Spinal cord (tissue), 10 donors: ENCODE measurements around the gene PSMB11. TPM values are rescaled to one million over a fixed set of nuclear protein-coding genes. Genes with fewer than 3 reads are reported as not detected.

Experiments
- DNase-seq, 6 donors: peaks; one replicate each; pipeline versions ENCODE4 v3.0.0 to v3.0.0-alpha.2; 2013 to 2015; ENCODE audit warnings: low spot score in 6 of 6, low read depth in 4 of 6
- H3K27ac ChIP-seq: one replicate; pipeline ENCODE4 v1.5.1; 2013; ENCODE audit warnings: low read depth, low read length, control low read depth
- H3K27me3 ChIP-seq: one replicate; pipeline ENCODE4 v1.6.1; 2013; ENCODE audit warnings: low read length; ENCODE audit not compliant: control insufficient read depth, insufficient read depth
- H3K36me3 ChIP-seq: one replicate; pipeline ENCODE4 v1.6.1; 2013; ENCODE audit warnings: low read length; ENCODE audit not compliant: control insufficient read depth, insufficient read depth
- H3K4me1 ChIP-seq: one replicate; pipeline ENCODE4 v1.6.1; 2013; ENCODE audit warnings: low read length; ENCODE audit not compliant: control insufficient read depth, insufficient read depth
- H3K4me3 ChIP-seq: one replicate; pipeline ENCODE4 v1.5.1; 2013; ENCODE audit warnings: low read depth, low read length, control low read depth
- H3K9me3 ChIP-seq: one replicate; pipeline ENCODE4 v1.6.1; 2013; ENCODE audit warnings: low read length; ENCODE audit not compliant: control insufficient read depth, insufficient read depth
- WGBS: methylation state at CpG from one replicate; pipeline ENCODE4 v1.1.5; 2013; ENCODE audit warnings: missing lambda C conversion rate; ENCODE audit not compliant: insufficient coverage; 5-methylcytosine and 5-hydroxymethylcytosine counted together
- long read RNA-seq, 4 donors: transcript quantifications; one replicate each; lab custom pipeline, GENCODE V29; 2026
- polyA plus RNA-seq, 2 donors: library from polyadenylated mRNA; unstranded; fragments of 120-200 nt; gene quantifications; one replicate each; pipeline ENCODE4 v1.2.1, GENCODE V29; 2013; ENCODE audit not compliant: insufficient read length in 2 of 2
- total RNA-seq, 2 donors: library from RNA; depleted of rRNA in 1 of 2; stranded (reverse); fragments of 120-200 nt in 1 of 2; fragments of >200 nt in 1 of 2; gene quantifications; one replicate each; pipeline versions ENCODE4 v1.2.3 to v1.2.4, GENCODE V29; 2013 to 2014
- donor health status: healthy.

The PSMB11 gene, protein sequence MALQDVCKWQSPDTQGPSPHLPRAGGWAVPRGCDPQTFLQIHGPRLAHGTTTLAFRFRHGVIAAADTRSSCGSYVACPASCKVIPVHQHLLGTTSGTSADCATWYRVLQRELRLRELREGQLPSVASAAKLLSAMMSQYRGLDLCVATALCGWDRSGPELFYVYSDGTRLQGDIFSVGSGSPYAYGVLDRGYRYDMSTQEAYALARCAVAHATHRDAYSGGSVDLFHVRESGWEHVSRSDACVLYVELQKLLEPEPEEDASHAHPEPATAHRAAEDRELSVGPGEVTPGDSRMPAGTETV
- total RNA-seq (not detected), polyA plus RNA-seq (not detected)
- long read RNA-seq, donor 1: 0 reads
- long read RNA-seq, donor 2, partial matches to known transcripts: 0 of 1 reads
- long read RNA-seq, donor 2, other reads (novel, unspliced or antisense): 0 of 1 reads
- long read RNA-seq, donor 3, partial matches to known transcripts: 0 of 2 reads
- long read RNA-seq, donor 3, other reads (novel, unspliced or antisense): 0 of 2 reads
- long read RNA-seq, donor 4: 0 reads

GRCh38 chr14:23042162-23042965 is at the start of gene PSMB11:
TSS of gene PSMB11 (plus strand) at chr14:23042212. CDS start at chr14:23042226, 14 bp downstream.
- H3K4me3 ChIP-seq: no peak within 1 kb of the TSS
- no peak within 1 kb of the TSS for H3K27ac ChIP-seq
- H3K9me3 ChIP-seq: no peaks in the 10 kb centered on the region
- DNase-seq: no peak
- no peaks in the 10 kb centered on the region for H3K27me3 ChIP-seq
- H3K4me1 ChIP-seq: peaks cover 16% of the 10 kb centered on the region
- WGBS: 94% methylated on average over 36 of the region's 36 CpGs
- peaks cover 5% of the 10 kb centered on the region for H3K36me3 ChIP-seq

GRCh38 chr14:22993517-22993916 is 48.5 kb upstream of the PSMB11 start:
- Histone ChIP-seq H3K4me1 (peaks cover 14% of the 10 kb centered on the region), H3K27ac (no peak overlapping the region), H3K36me3 (peaks cover 12% of the 10 kb centered on the region), H3K27me3 (no peaks in the 10 kb centered on the region), H3K9me3 (no peaks in the 10 kb centered on the region), H3K4me3 (no peak overlapping the region)
- DNase-seq: no peak

- Histone ChIP-seq H3K4me3 (no peak overlapping the region), H3K27me3 (no peaks in the 10 kb centered on the region), H3K4me1 (peaks cover 20% of the 10 kb centered on the region), H3K36me3 (peaks cover 12% of the 10 kb centered on the region), H3K9me3 (no peaks in the 10 kb centered on the region), H3K27ac (no peak overlapping the region)
- DNase-seq: peak in 2 of 6 donors; percentile 64 to 86
- WGBS: 16% methylated on average over 3 of the region's 4 CpGs
These were observed 47.2 kb upstream of the PSMB11 start for GRCh38 chr14:22994762-22995275.

GRCh38 chr14:22995889-22996625 is 46.0 kb upstream of the PSMB11 start:
- Histone ChIP-seq H3K4me3 (no peak overlapping the region), H3K27ac (no peak overlapping the region), H3K36me3 (peaks cover 10% of the 10 kb centered on the region), H3K9me3 (no peaks in the 10 kb centered on the region), H3K4me1 (peaks cover 20% of the 10 kb centered on the region), H3K27me3 (no peaks in the 10 kb centered on the region)
- DNase-seq: no peak
- WGBS: 94% methylated on average over 6 of the region's 9 CpGs

GRCh38 chr14:22996768-22997654 is 45.0 kb upstream of the PSMB11 start:
- H3K4me1 ChIP-seq: peaks cover 20% of the 10 kb centered on the region
- DNase-seq: peak in 2 of 6 donors; percentile 75 to 82
- H3K4me3 ChIP-seq: no peak overlapping the region
- WGBS: 40% methylated on average over 1 of the region's 11 CpGs
- H3K27me3 ChIP-seq: no peaks in the 10 kb centered on the region
- H3K27ac ChIP-seq: no peak overlapping the region
- H3K36me3 ChIP-seq: peaks cover 9% of the 10 kb centered on the region
- no peaks in the 10 kb centered on the region for H3K9me3 ChIP-seq

DNA sequence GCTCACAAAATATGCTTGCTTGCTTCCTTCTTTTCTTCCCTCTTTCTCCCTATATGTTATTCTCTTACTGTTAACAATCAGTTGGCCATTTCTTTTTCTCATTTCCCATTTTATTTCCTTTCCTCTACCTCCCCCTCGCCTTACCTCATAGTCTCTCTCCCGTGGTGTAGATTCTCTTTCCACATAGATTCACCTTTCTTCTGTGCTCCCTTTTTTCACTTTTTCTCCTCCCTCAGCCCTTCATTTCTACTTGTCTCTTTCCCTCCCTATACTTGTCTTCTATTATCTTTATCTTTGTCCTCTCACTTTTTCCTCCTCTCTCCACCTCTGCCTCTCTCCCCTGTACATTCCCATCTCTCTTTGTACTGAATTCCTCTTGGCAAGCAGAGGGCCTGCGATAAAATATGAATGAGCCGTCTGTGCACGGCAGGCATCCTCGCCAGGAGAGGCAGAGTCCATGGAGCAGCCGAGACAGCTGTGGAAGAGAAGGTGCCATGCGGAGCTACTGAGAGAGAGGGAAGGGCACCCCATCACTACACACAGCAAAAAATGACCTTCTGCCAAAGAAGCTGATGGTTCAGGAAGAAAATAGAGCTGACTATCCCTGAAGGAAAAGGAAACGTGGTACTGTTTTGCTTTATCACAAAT is 44.2 kb upstream of the PSMB11 start:
- WGBS: 72% methylated on average over 2 of the region's 9 CpGs
- Histone ChIP-seq H3K27ac (peak overlapping the region; percentile 33), H3K4me3 (no peak overlapping the region), H3K4me1 (peaks cover 20% of the 10 kb centered on the region), H3K27me3 (no peaks in the 10 kb centered on the region), H3K9me3 (no peaks in the 10 kb centered on the region), H3K36me3 (peaks cover 9% of the 10 kb centered on the region)
- DNase-seq: peak in 2 of 6 donors; percentile 83 to 86

DNA sequence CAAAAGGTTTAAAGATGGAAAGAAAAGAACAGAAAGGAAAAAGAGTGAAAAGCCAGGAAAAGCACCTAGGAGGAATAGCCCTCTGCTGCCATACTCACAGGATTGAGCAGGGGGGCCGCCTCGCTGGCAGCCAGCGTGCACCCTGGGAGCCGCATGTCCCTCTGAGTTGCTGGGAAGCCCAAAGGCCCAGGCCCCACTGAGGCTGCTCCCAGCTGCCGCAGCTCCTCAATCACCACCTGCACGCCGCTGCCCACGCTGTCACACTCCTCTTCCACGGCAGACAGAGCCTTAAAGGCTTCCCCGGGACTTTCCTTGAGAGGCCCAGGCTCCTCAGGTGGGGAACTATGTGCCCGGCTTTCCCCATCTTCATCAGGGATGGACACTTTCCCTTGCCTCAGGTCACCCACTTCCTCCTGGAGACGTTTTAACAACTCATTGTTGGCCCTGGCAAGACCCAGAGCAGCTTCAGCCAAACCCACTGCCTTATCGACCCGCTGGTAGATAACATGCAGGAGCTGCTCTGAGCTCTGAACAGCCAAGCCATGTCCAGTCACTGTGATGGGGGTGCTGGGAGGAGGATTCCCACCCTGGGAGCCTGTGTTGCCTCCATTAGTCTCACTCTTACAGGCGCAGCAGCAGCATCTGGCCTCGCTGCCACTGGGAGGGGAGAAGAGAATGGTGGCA is 43.5 kb upstream of the PSMB11 start:
- peak in 1 of 6 donors; percentile 24 for DNase-seq
- Histone ChIP-seq H3K27me3 (no peaks in the 10 kb centered on the region), H3K4me1 (peaks cover 20% of the 10 kb centered on the region), H3K4me3 (no peak overlapping the region), H3K36me3 (peaks cover 9% of the 10 kb centered on the region), H3K9me3 (no peaks in the 10 kb centered on the region), H3K27ac (peak overlapping the region; percentile 33)
- WGBS: 63% methylated on average over 12 of the region's 16 CpGs

DNA sequence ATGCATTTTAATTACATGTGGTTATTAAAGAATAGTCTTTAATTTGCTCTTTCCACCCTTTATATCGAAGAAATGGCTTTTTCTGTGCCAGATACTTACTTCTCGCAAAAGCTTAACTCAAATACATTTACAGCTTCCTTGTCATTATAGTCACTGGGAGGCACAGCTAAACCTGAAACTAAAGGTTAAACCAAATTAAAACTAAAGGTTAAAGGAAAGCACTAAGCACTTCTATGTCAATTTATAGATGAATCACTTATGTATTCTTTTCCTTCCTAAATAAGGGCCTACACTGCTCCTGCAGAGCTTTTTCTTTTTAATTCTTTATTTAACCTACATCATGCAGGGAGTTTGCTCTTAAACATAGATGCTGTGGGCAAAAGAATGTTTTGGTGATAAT is 41.2 kb upstream of the PSMB11 start:
- no peak overlapping the region for H3K4me3 ChIP-seq
- no peaks in the 10 kb centered on the region for H3K27me3 ChIP-seq
- no peak for DNase-seq
- H3K9me3 ChIP-seq: no peaks in the 10 kb centered on the region
- peaks cover 17% of the 10 kb centered on the region for H3K4me1 ChIP-seq
- WGBS: 76% methylated on average over 2 of the region's 2 CpGs
- peaks cover 9% of the 10 kb centered on the region for H3K36me3 ChIP-seq
- H3K27ac ChIP-seq: no peak overlapping the region
